Neural progenitor cell (in vitro differentiated cells): Measurements from ENCODE around the gene PRRT2. TPM values are rescaled to one million over a fixed set of nuclear protein-coding genes. Genes with fewer than 3 reads are reported as not detected.
A peak's percentile ranks its signal among the peaks of the same experiment; 100 is the strongest.

Source experiments
- DNase-seq: peaks from one replicate; pipeline ENCODE4 v3.0.0-alpha.2; 2016; ENCODE audit warnings: low spot score
- H2AFZ ChIP-seq: fragments of 200-600 bp; sonication (generic); replicated peaks from 2 replicates; pipeline ENCODE4 v1.6.1; 2016; ENCODE audit warnings: antibody characterized with exemption
- H3F3A ChIP-seq: fragments of 200-600 bp; sonication (generic); 2 replicates; pipeline ENCODE4 v1.6.1; 2016; ENCODE audit warnings: antibody characterized with exemption, low read depth
- H3K27ac ChIP-seq: fragments of 200-600 bp; sonication (generic); 2 replicates; pipeline ENCODE4 v1.5.1; 2016; ENCODE audit warnings: mild to moderate bottlenecking
- H3K27me3 ChIP-seq: fragments of 200-600 bp; sonication (generic); 2 replicates; pipeline ENCODE4 v1.6.1; 2016; ENCODE audit warnings: mild to moderate bottlenecking, moderate library complexity
- H3K36me3 ChIP-seq: fragments of 200-600 bp; sonication (generic); 2 replicates; pipeline ENCODE4 v1.5.1; 2016
- H3K4me1 ChIP-seq: fragments of 200-600 bp; sonication (generic); 2 replicates; pipeline ENCODE4 v1.6.1; 2016; ENCODE audit warnings: mixed run types
- H3K4me2 ChIP-seq: fragments of 200-600 bp; sonication (generic); 2 replicates; pipeline ENCODE4 v1.6.1; 2016
- H3K4me3 ChIP-seq: fragments of 200-600 bp; sonication (generic); 2 replicates; pipeline ENCODE4 v1.5.1; 2016
- H3K79me2 ChIP-seq: fragments of 200-600 bp; sonication (generic); 2 replicates; pipeline ENCODE4 v1.6.1; 2016; ENCODE audit warnings: low read depth
- H3K9ac ChIP-seq: fragments of 200-600 bp; sonication (generic); 2 replicates; pipeline ENCODE4 v1.6.1; 2016
- H3K9me3 ChIP-seq: fragments of 200-600 bp; sonication (generic); 2 replicates; pipeline ENCODE4 v1.5.1; 2016; ENCODE audit warnings: low read depth
- H4K20me1 ChIP-seq: fragments of 200-600 bp; sonication (generic); 2 replicates; pipeline ENCODE4 v1.6.1; 2016; ENCODE audit warnings: low read depth
- H3K27ac Mint-ChIP-seq: 3 replicates; pipeline ENCODE4 v1.8.0; 2021; ENCODE audit warnings: mixed read lengths
- H3K27me3 Mint-ChIP-seq: 2 replicates; pipeline ENCODE4 v1.8.0; 2022; ENCODE audit warnings: low read depth, mild to moderate bottlenecking, inconsistent platforms, moderate library complexity, mixed read lengths; ENCODE audit not compliant: insufficient read depth
- H3K36me3 Mint-ChIP-seq: 3 replicates; pipeline ENCODE4 v1.8.0; 2021; ENCODE audit warnings: mixed read lengths
- H3K4me1 Mint-ChIP-seq: 3 replicates; pipeline ENCODE4 v1.8.0; 2021; ENCODE audit warnings: mixed read lengths
- H3K4me3 Mint-ChIP-seq: 3 replicates; pipeline ENCODE4 v1.8.0; 2021; ENCODE audit warnings: mild to moderate bottlenecking, moderate library complexity, mixed read lengths
- H3K9me3 Mint-ChIP-seq: 3 replicates; pipeline ENCODE4 v1.8.0; 2020; ENCODE audit warnings: mixed read lengths
- EZH2 ChIP-seq: fragments of 200-600 bp; sonication (generic); IDR thresholded peaks from 2 replicates; pipeline ENCODE4 v1.6.1; 2017; ENCODE audit warnings: antibody characterized with exemption, mild to moderate bottlenecking, moderate library complexity
- EZH2phosphoT487 ChIP-seq: fragments of 200-600 bp; sonication (generic); IDR thresholded peaks from 2 replicates; pipeline ENCODE4 v1.6.1; 2017; ENCODE audit warnings: antibody characterized with exemption
- total RNA-seq: library from RNA; depleted of rRNA; stranded (reverse); fragments of >200 nt; gene quantifications from 2 replicates; pipeline ENCODE4 v1.2.3, GENCODE V29; 2015; ENCODE audit warnings: low replicate concordance
- TF ChIP-seq, protein P1 (sequence below): fragments of 200-600 bp; sonication (generic); IDR thresholded peaks from 2 replicates; pipeline ENCODE4 v1.5.1; 2017; ENCODE audit warnings: antibody characterized with exemption, mild to moderate bottlenecking

PRRT2 gene
- total RNA-seq, 1 donor from 2014 or later, result 23.5 TPM

DNA sequence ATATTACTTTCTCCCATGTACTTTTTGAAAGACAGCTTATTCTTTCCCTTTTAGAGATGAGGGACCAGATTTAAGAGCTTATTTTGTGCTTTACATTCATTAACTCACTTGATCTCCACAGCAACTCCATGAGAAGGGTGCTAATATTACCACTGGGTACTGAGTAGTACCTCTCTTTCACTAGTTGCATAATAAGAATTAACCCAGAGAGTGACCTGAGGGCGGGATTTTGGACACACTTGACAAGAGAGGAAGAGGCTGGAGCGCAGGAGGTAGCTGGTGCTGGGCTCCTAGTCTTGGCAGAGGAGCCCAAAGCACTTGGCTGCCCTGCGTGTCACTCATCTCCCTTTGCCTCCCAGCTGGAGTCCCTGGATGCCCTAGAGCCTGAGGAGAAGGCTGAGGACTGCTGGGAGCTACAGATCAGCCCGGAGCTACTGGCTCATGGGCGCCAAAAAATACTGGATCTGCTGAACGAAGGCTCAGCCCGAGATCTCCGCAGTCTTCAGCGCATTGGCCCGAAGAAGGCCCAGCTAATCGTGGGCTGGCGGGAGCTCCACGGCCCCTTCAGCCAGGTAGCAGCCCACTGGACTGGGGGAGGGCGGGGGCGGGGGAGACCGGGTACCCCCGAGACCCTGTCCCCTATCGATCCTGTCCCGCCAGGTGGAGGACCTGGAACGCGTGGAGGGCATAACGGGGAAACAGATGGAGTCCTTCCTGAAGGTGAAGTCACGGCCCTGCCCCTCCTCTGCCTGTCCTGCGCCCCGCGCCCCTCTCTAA is 7.3 kb upstream of the PRRT2 start:
- Histone ChIP-seq H3F3A (peaks cover 61% of the 10 kb centered on the region), H3K9me3 (no peaks in the 10 kb centered on the region), H3K36me3 (no peaks in the 10 kb centered on the region), H4K20me1 (peaks cover 25% of the 10 kb centered on the region), H3K79me2 (peaks cover 31% of the 10 kb centered on the region), H3K4me3 (peak overlapping the region; percentile 50), H3K4me2 (peak overlapping the region; percentile 86), H3K27me3 (no peaks in the 10 kb centered on the region), H3K27ac (peak overlapping the region; percentile 86), H2AFZ (no peak overlapping the region), H3K9ac (peak overlapping the region; percentile 12), H3K4me1 (peaks cover 25% of the 10 kb centered on the region)
- TF ChIP-seq, protein P1, sequence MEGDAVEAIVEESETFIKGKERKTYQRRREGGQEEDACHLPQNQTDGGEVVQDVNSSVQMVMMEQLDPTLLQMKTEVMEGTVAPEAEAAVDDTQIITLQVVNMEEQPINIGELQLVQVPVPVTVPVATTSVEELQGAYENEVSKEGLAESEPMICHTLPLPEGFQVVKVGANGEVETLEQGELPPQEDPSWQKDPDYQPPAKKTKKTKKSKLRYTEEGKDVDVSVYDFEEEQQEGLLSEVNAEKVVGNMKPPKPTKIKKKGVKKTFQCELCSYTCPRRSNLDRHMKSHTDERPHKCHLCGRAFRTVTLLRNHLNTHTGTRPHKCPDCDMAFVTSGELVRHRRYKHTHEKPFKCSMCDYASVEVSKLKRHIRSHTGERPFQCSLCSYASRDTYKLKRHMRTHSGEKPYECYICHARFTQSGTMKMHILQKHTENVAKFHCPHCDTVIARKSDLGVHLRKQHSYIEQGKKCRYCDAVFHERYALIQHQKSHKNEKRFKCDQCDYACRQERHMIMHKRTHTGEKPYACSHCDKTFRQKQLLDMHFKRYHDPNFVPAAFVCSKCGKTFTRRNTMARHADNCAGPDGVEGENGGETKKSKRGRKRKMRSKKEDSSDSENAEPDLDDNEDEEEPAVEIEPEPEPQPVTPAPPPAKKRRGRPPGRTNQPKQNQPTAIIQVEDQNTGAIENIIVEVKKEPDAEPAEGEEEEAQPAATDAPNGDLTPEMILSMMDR, result no peak
- TF ChIP-seq EZH2 (no peak), EZH2phosphoT487 (no peak)
- peaks cover 21% of the 10 kb centered on the region for H3K36me3 Mint-ChIP-seq
- no peaks in the 10 kb centered on the region for H3K9me3 Mint-ChIP-seq
- peak overlapping the region; percentile 98 for H3K27ac Mint-ChIP-seq
- H3K27me3 Mint-ChIP-seq, result peaks cover 8% of the 10 kb centered on the region
- H3K4me3 Mint-ChIP-seq, result peak overlapping the region; percentile 98
- H3K4me1 Mint-ChIP-seq, result peaks cover 34% of the 10 kb centered on the region
- DNase-seq, result peak; percentile 43

DNA sequence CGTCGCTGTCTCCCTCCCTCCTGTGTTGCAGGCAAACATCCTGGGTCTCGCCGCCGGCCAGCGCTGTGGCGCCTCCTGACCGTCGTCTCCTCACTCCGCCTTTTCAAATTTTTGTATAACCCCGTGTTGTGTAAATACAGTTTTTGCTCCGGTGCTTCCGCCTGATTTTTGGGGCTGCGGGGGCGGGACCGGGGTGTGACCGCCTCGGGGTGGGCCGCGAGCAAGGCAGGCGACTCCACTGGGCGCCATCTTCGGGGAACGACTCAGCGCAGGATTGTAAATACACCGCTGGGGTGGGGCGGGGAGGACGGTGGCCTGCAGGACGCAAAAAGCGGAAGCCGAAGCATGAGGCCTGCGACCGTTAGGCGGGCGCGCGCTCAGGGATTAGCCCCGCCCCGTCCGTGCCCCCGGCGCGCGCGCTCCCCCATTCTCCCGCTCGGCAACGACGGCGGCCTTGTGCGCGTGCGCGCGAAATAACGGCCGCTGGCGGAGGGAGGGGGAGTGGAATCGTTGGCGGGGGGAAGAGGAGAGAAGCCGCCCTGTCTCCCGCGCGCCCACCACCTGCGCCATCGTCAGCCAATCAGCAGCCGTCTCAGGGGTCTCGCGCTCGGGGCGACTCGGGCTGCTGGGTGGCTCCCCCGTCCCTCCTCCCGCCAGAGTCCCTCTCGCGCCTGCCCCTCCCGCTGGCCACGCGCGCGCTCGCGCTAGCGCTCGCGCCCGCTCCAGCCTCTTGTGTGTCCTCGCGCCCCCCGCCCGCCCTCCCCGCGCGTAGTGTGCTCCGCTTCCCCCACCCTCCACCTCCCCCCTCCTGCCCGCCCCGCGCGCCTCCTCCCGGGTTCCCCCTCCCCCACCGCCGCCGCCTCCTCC is 6.5 kb upstream of the PRRT2 start:
- Histone ChIP-seq H3F3A (peaks cover 69% of the 10 kb centered on the region), H3K27ac (peak overlapping the region; percentile 86), H3K9me3 (no peaks in the 10 kb centered on the region), H3K79me2 (peaks cover 39% of the 10 kb centered on the region), H3K4me2 (peak overlapping the region; percentile 86), H4K20me1 (peaks cover 33% of the 10 kb centered on the region), H3K4me3 (peak overlapping the region; percentile 50), H2AFZ (no peak overlapping the region), H3K36me3 (no peaks in the 10 kb centered on the region), H3K4me1 (peaks cover 33% of the 10 kb centered on the region), H3K27me3 (no peaks in the 10 kb centered on the region), H3K9ac (peak overlapping the region; percentile 12)
- TF ChIP-seq EZH2phosphoT487, result no peak
- TF ChIP-seq, protein P1, result peak; percentile 20
- no peak for TF ChIP-seq EZH2
- peak overlapping the region; percentile 98 for H3K27ac Mint-ChIP-seq
- H3K36me3 Mint-ChIP-seq, result peaks cover 23% of the 10 kb centered on the region
- H3K27me3 Mint-ChIP-seq, result peaks cover 10% of the 10 kb centered on the region
- H3K9me3 Mint-ChIP-seq, result no peaks in the 10 kb centered on the region
- H3K4me1 Mint-ChIP-seq, result peaks cover 42% of the 10 kb centered on the region
- H3K4me3 Mint-ChIP-seq, result peak overlapping the region; percentile 98
- peak; percentile 98 for DNase-seq

DNA sequence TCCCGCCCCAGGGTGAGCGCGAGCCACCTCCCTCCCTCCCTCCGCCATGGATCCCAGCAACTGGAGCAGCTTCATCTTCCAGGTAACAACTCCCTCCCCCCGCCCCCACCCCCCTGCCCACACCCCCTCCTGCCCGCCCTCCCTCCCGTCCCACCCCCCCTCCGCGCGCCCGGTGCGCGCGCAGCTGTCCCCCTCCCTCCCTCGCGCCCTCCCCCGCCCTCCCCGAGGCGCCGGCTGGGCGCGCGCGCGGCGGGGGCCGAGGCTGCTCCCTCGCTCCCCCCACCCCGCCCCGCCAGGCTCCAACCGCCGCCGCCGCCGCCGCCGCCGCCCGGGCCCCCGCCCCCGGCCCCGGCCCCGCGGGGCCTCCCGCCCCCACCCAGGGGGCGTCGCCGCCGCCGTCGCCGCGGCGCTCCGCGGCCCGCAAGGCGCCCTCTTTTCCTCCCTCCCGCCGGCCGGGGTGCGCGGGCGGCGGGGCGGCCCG is 5.9 kb upstream of the PRRT2 start, which contains the start of gene MAZ:
Gene MAZ (plus strand): TSS at position 431 of the 481 bp plus-strand sequence. CDS start 173 bp downstream, outside the sequence.
- Mint-ChIP-seq H3K9me3 (no peaks in the 10 kb centered on the region), H3K27me3 (peaks cover 10% of the 10 kb centered on the region), H3K27ac (no peak within 1 kb of the TSS), H3K36me3 (peaks cover 18% of the 10 kb centered on the region), H3K4me1 (peaks cover 49% of the 10 kb centered on the region), H3K4me3 (peak within 1 kb of the TSS; percentile 98)
- H3K9me3 ChIP-seq, result no peaks in the 10 kb centered on the region
- H3K79me2 ChIP-seq, result peaks cover 42% of the 10 kb centered on the region
- H3K4me2 ChIP-seq, result peak within 1 kb of the TSS; percentile 88
- no peaks in the 10 kb centered on the region for H3K36me3 ChIP-seq
- no peak within 1 kb of the TSS for H2AFZ ChIP-seq
- peaks cover 76% of the 10 kb centered on the region for H3F3A ChIP-seq
- H3K4me1 ChIP-seq, result peaks cover 38% of the 10 kb centered on the region
- H3K9ac ChIP-seq, result no peak within 1 kb of the TSS
- no peak for DNase-seq
- peak within 1 kb of the TSS; percentile 78 for H3K4me3 ChIP-seq
- no peaks in the 10 kb centered on the region for H3K27me3 ChIP-seq
- peak within 1 kb of the TSS; percentile 86 for H3K27ac ChIP-seq
- peaks cover 37% of the 10 kb centered on the region for H4K20me1 ChIP-seq
- TF ChIP-seq EZH2 (no peak), EZH2phosphoT487 (no peak)
- TF ChIP-seq, protein P1, result no peak
